HepG2 (cell line): ENCODE data around the gene SPOP. TPM values are rescaled to one million over a fixed set of nuclear protein-coding genes. Genes with fewer than 3 reads are reported as not detected.

ENCODE experiments used
- ATAC-seq: fragments of 200-7000 bp; cut with Tn5 transposase; 3 replicates; pipeline ENCODE4 v1.9.1; 2020; ENCODE audit warnings: mild to moderate bottlenecking, moderate library complexity
- BruUV-seq: library from RNA; stranded (reverse); fragments of 400-500 nt; replicated peaks from 2 replicates; lab custom pipeline; 2021; lab: Mats Ljungman, UMichigan
- CTCF ChIA-PET: fragments of 300-600 bp; formaldehyde crosslinking; extraction: SDS; loops from one replicate; lab custom pipeline; 2021; ENCODE audit warnings: low total read pairs, inconsistent platforms, low intra/inter-chr PET ratio; lab: Yijun Ruan, JAX
- POLR2A ChIA-PET: fragments of 350-600 bp; sonication (Branson Sonifier 250); formaldehyde crosslinking; loops from one replicate; lab custom pipeline; 2020; ENCODE audit warnings: antibody characterized with exemption, inconsistent platforms; lab: Yijun Ruan, JAX
- DNase-seq: peaks from one replicate; pipeline ENCODE4 v3.0.0-alpha.2; 2015; ENCODE audit warnings: low spot score
- FAIRE-seq: peaks from 3 replicates; lab custom pipeline; 2011; peaks lifted over from hg19 to GRCh38; lab: Jason Lieb, UNC
- H2AFZ ChIP-seq: one replicate; pipeline ENCODE4 v1.6.1; 2011; ENCODE audit warnings: low read length, inconsistent platforms
- H3K27ac ChIP-seq: fragments of 300-600 bp; 3 replicates; pipeline ENCODE4 v1.8.0; 2011; ENCODE audit warnings: mixed run types, mild to moderate bottlenecking, mixed read lengths, low read length, inconsistent platforms; ENCODE audit not compliant: insufficient read depth; ENCODE audit errors: extremely low read length
- H3K27me3 ChIP-seq, 2 experiments: fragments of 200-600 bp in 1 of 2; 2 replicates in 1 of 2; 3 replicates in 1 of 2; pipeline versions ENCODE4 v1.6.0 to v1.8.0; 2011; ENCODE audit warnings: low read length in 2 of 2, mild to moderate bottlenecking in 2 of 2, moderate library complexity in 2 of 2, inconsistent platforms in 1 of 2; ENCODE audit not compliant: insufficient read depth in 2 of 2, control insufficient read depth in 1 of 2
- H3K36me3 ChIP-seq, 2 experiments: fragments of 200-600 bp in 1 of 2; replicated peaks in 1 of 2; 2 replicates in 1 of 2; 3 replicates in 1 of 2; pipeline versions ENCODE4 v1.5.1 to v1.8.0; 2011; ENCODE audit warnings: low read length in 2 of 2, inconsistent platforms in 1 of 2; ENCODE audit not compliant: insufficient read depth in 2 of 2, control insufficient read depth in 1 of 2
- H3K4me1 ChIP-seq: 2 replicates; pipeline ENCODE4 v1.5.1; 2012; ENCODE audit warnings: low read length, inconsistent platforms; ENCODE audit not compliant: insufficient read depth
- H3K4me2 ChIP-seq: 2 replicates; pipeline ENCODE4 v1.6.0; 2011; ENCODE audit warnings: low read depth, low read length, inconsistent platforms
- H3K4me3 ChIP-seq, 3 experiments: fragments of 200-600 bp in 1 of 3; sonication (generic), shearing (Covaris generic) in 1 of 3; replicated peaks in 1 of 3; 2 replicates each; pipeline ENCODE4 v1.5.1; 2011 to 2016; ENCODE audit warnings: low read length in 3 of 3, inconsistent platforms in 2 of 3, low read depth in 2 of 3, mild to moderate bottlenecking in 2 of 3, control low read depth in 1 of 3, mixed read lengths in 1 of 3; ENCODE audit not compliant: insufficient read depth in 1 of 3
- H3K79me2 ChIP-seq: one replicate; pipeline ENCODE4 v1.6.1; 2011; ENCODE audit warnings: low read length, inconsistent platforms; ENCODE audit not compliant: insufficient read depth
- H3K9ac ChIP-seq: 2 replicates; pipeline ENCODE4 v1.6.0; 2011; ENCODE audit warnings: mild to moderate bottlenecking, low read depth, low read length, inconsistent platforms; ENCODE audit not compliant: insufficient read depth
- H3K9me3 ChIP-seq: 2 replicates; pipeline ENCODE4 v1.5.1; 2012; ENCODE audit warnings: mild to moderate bottlenecking, low read length
- H4K20me1 ChIP-seq: 2 replicates; pipeline ENCODE4 v1.6.0; 2011; ENCODE audit warnings: inconsistent platforms, mild to moderate bottlenecking, low read length, moderate library complexity; ENCODE audit not compliant: insufficient read depth
- AGO1 ChIP-seq: fragments of 200-400 bp; formaldehyde crosslinking; IDR thresholded peaks from 2 replicates; pipeline ENCODE4 v1.6.1; 2017; ENCODE audit warnings: mild to moderate bottlenecking, low read depth, low read length, moderate library complexity; ENCODE audit not compliant: poor library complexity, severe bottlenecking
- CBX5 ChIP-seq: sonication (generic); formaldehyde crosslinking; IDR thresholded peaks from 2 replicates; pipeline ENCODE4 v1.4.0; 2020; ENCODE audit warnings: missing genetic modification reagents, borderline replicate concordance
- CREBL2 ChIP-seq: sonication (generic); formaldehyde crosslinking; IDR thresholded peaks from 2 replicates; pipeline ENCODE4 v1.8.1; 2023; ENCODE audit warnings: missing genetic modification reagents, mild to moderate bottlenecking, borderline replicate concordance
- EED ChIP-seq: sonication (generic); formaldehyde crosslinking; IDR thresholded peaks from 2 replicates; pipeline ENCODE4 v1.5.0; 2020; ENCODE audit warnings: mild to moderate bottlenecking, missing genetic modification reagents
- JARID2 ChIP-seq: sonication (generic); formaldehyde crosslinking; IDR thresholded peaks from 2 replicates; pipeline ENCODE4 v1.8.1; 2023; ENCODE audit warnings: missing genetic modification reagents, inconsistent platforms; ENCODE audit not compliant: insufficient replicate concordance
- KDM2A ChIP-seq: sonication (generic); formaldehyde crosslinking; IDR thresholded peaks from 2 replicates; pipeline ENCODE4 v1.4.0; 2020; ENCODE audit warnings: low read depth, missing genetic modification reagents, borderline replicate concordance
- MEF2D ChIP-seq: sonication (generic); formaldehyde crosslinking; IDR thresholded peaks from 2 replicates; pipeline ENCODE4 v1.5.1; 2020; ENCODE audit warnings: mild to moderate bottlenecking, missing genetic modification reagents
- TGIF2 ChIP-seq: IDR thresholded peaks from 2 replicates; pipeline ENCODE4 v1.6.1; 2016; ENCODE audit warnings: control low read depth, missing compliant biosample characterization
- TMF1 ChIP-seq: sonication (generic); formaldehyde crosslinking; IDR thresholded peaks from 2 replicates; pipeline ENCODE4 v1.8.1; 2022; ENCODE audit warnings: low read depth, missing genetic modification reagents
- ZNF761 ChIP-seq: sonication (generic); formaldehyde crosslinking; conservative IDR thresholded peaks from 2 replicates; pipeline ENCODE4 v1.4.0; 2020; ENCODE audit warnings: mild to moderate bottlenecking, missing genetic modification reagents
- WGBS: methylation state at CpG from one replicate; pipeline ENCODE4 v1.1.6; 2017; ENCODE audit warnings: low lambda C conversion rate; 5-methylcytosine and 5-hydroxymethylcytosine counted together
- in situ Hi-C: cut with HindIII; loops from 2 replicates; pipeline ENCODE4 v1.10.0; 2017; ENCODE audit warnings: low pct_unique_long_range_greater_than_20kb; ENCODE audit not compliant: extremely low pct_ligation_motif_present
- intact Hi-C: fragments of 100-400 bp; cut with micrococcal nuclease; formaldehyde crosslinking; loops from one replicate; pipeline ENCODE4 v1.10.0; 2022; ENCODE audit not compliant: unreplicated experiment
- polyA plus RNA-seq, 8 experiments: library from polyadenylated mRNA; depleted of rRNA in 3 of 8; stranded (reverse) in 7 of 8; unstranded in 1 of 8; fragments of >200 nt; fragmentation: Illumina TruSeq in 4 of 8; extraction: Trizol in 4 of 8; gene quantifications; 2 replicates each; pipeline versions ENCODE4 v1.2.1 to v1.2.3, GENCODE V29; 2011 to 2016; ENCODE audit warnings: low read depth in 4 of 8, missing spikeins in 1 of 8, mixed read lengths in 1 of 8; ENCODE audit not compliant: insufficient read depth in 1 of 8
- total RNA-seq, 5 experiments: library from RNA; depleted of rRNA; stranded (reverse); fragments of >200 nt; fragmentation: Illumina TruSeq; extraction: Trizol; gene quantifications; 2 replicates each; pipeline ENCODE4 v1.2.3, GENCODE V29; 2016; ENCODE audit warnings: low read depth in 1 of 5

SPOP gene
- total and polyA plus RNA-seq, 2 of the 13 experiments (the other 11 are each of a cell fraction or from before 2014, with no cell fraction given) = 52.8 to 60.8 TPM

- WGBS = 88% methylated on average over 3 of the region's 3 CpGs
- Histone ChIP-seq H3K4me2 (no peak overlapping the region), H3K27me3 (no peaks in the 10 kb centered on the region), H3K27ac (no peak overlapping the region), H4K20me1 (no peaks in the 10 kb centered on the region), H3K9me3 (no peaks in the 10 kb centered on the region), H2AFZ (no peak overlapping the region), H3K9ac (no peak overlapping the region), H3K79me2 (peaks cover 60% of the 10 kb centered on the region), H3K36me3 (peaks cover 4 to 25% of the 10 kb centered on the region in 2 experiments), H3K4me3 (no peak overlapping the region), H3K4me1 (no peaks in the 10 kb centered on the region)
- in situ Hi-C loops (no loop called here), intact Hi-C loops (no loop called here)
- no peak for FAIRE-seq
- ChIA-PET CTCF (no interaction called here), POLR2A (no interaction called here)
- TF ChIP-seq JARID2 (CRISPR knock-in tag) (no peak), KDM2A (no peak), CBX5 (no peak), AGO1 (no peak), ZNF761 (no peak), TMF1 (CRISPR knock-in tag) (no peak), CREBL2 (CRISPR knock-in tag) (no peak), EED (CRISPR knock-in tag) (no peak), MEF2D (CRISPR knock-in tag) (no peak), TGIF2 (no peak)
- no TSS peak for BruUV-seq
- no peak for ATAC-seq
- no peak for DNase-seq
Observed at GRCh38 chr17:49664706-49665211, 13.1 kb downstream of the SPOP start.
